Liver (tissue), 9 donors: ENCODE results near the gene PLCD1. TPM values are rescaled to one million over a fixed set of nuclear protein-coding genes. Genes with fewer than 3 reads are reported as not detected.

Experiments
- DNase-seq: peaks from one replicate; pipeline ENCODE4 v3.0.0-alpha.2; 2017; ENCODE audit warnings: low spot score
- H3K27ac ChIP-seq, 2 donors: one replicate each; pipeline ENCODE4 v1.7.0; 2013; ENCODE audit warnings: inconsistent platforms in 2 of 2, low read length in 2 of 2, control low read depth in 1 of 2, low read depth in 1 of 2, mild to moderate bottlenecking in 1 of 2
- H3K27me3 ChIP-seq, 4 donors: one replicate each; pipeline versions ENCODE4 v1.6.1 to v1.7.0; 2013; ENCODE audit warnings: low read length in 3 of 4, inconsistent platforms in 1 of 4, mild to moderate bottlenecking in 1 of 4, moderate library complexity in 1 of 4; ENCODE audit not compliant: control insufficient read depth in 4 of 4, insufficient read depth in 4 of 4
- H3K36me3 ChIP-seq, 4 donors: one replicate each; pipeline versions ENCODE4 v1.6.1 to v1.7.0; 2013; ENCODE audit warnings: low read length in 3 of 4, mild to moderate bottlenecking in 3 of 4, low read depth in 1 of 4, moderate library complexity in 1 of 4; ENCODE audit not compliant: control insufficient read depth in 4 of 4, insufficient read depth in 3 of 4
- H3K4me1 ChIP-seq, 4 donors: one replicate each; pipeline versions ENCODE4 v1.6.1 to v1.7.0; 2013; ENCODE audit warnings: low read length in 3 of 4, mild to moderate bottlenecking in 3 of 4, moderate library complexity in 1 of 4; ENCODE audit not compliant: control insufficient read depth in 4 of 4, insufficient read depth in 4 of 4
- H3K4me3 ChIP-seq, 3 donors: one replicate each; pipeline versions ENCODE4 v1.6.1 to v1.7.0; 2013; ENCODE audit warnings: low read length in 3 of 3, control low read depth in 1 of 3, low read depth in 1 of 3, mild to moderate bottlenecking in 1 of 3
- H3K9ac ChIP-seq, 2 donors: one replicate each; pipeline ENCODE4 v1.7.0; 2013; ENCODE audit warnings: low read length in 2 of 2, mild to moderate bottlenecking in 2 of 2, moderate library complexity in 2 of 2, control low read depth in 1 of 2, low read depth in 1 of 2
- H3K9me3 ChIP-seq, 4 donors: one replicate each; pipeline versions ENCODE4 v1.6.1 to v1.7.0; 2013; ENCODE audit warnings: low read length in 3 of 4; ENCODE audit not compliant: control insufficient read depth in 4 of 4
- EGR1 ChIP-seq, 2 donors: IDR thresholded peaks; 2 replicates each; pipeline ENCODE4 v1.6.1; 2016 to 2018; ENCODE audit warnings: antibody characterized with exemption in 2 of 2, low read depth in 2 of 2
- FOXA1 ChIP-seq: IDR thresholded peaks from 2 replicates; pipeline ENCODE4 v1.6.1; 2016; ENCODE audit warnings: antibody characterized with exemption
- FOXA2 ChIP-seq: IDR thresholded peaks from 2 replicates; pipeline ENCODE4 v1.6.1; 2016; ENCODE audit warnings: antibody characterized with exemption
- GABPA ChIP-seq, 2 donors: IDR thresholded peaks in 1 of 2; conservative IDR thresholded peaks in 1 of 2; 2 replicates each; pipeline ENCODE4 v1.6.1; 2016; ENCODE audit warnings: antibody characterized with exemption in 2 of 2, mild to moderate bottlenecking in 1 of 2, moderate library complexity in 1 of 2
- HNF4A ChIP-seq, 2 donors: conservative IDR thresholded peaks; 2 replicates each; pipeline ENCODE4 v1.6.1; 2016; ENCODE audit warnings: antibody characterized with exemption in 2 of 2, mild to moderate bottlenecking in 2 of 2
- JUND ChIP-seq, 2 donors: IDR thresholded peaks; 2 replicates each; pipeline ENCODE4 v1.6.1; 2016; ENCODE audit warnings: antibody characterized with exemption in 2 of 2
- NR2F2 ChIP-seq: IDR thresholded peaks from 2 replicates; pipeline ENCODE4 v1.6.1; 2016; ENCODE audit warnings: antibody characterized with exemption
- RAD21 ChIP-seq, 2 donors: IDR thresholded peaks; 2 replicates each; pipeline ENCODE4 v1.6.1; 2016; ENCODE audit warnings: antibody characterized with exemption in 2 of 2, mild to moderate bottlenecking in 2 of 2
- SP1 ChIP-seq: IDR thresholded peaks from 2 replicates; pipeline ENCODE4 v1.6.1; 2018; ENCODE audit warnings: antibody characterized with exemption, mild to moderate bottlenecking
- TAF1 ChIP-seq: conservative IDR thresholded peaks from 2 replicates; pipeline ENCODE4 v1.6.1; 2016; ENCODE audit warnings: antibody characterized with exemption, mild to moderate bottlenecking
- YY1 ChIP-seq: IDR thresholded peaks from 2 replicates; pipeline ENCODE4 v1.6.1; 2016; ENCODE audit warnings: antibody characterized with exemption, mild to moderate bottlenecking
- WGBS: extraction: QIAGEN DNeasy Blood & Tissue Kit; methylation state at CpG from one replicate; pipeline ENCODE4 v1.1.7; 2013; 5-methylcytosine and 5-hydroxymethylcytosine counted together
- polyA plus RNA-seq, 2 donors: library from polyadenylated mRNA; stranded (reverse) in 1 of 2; unstranded in 1 of 2; fragments of 200-250 nt in 1 of 2; fragments of >200 nt in 1 of 2; fragmentation: Nextera tagmentation in 1 of 2; extraction: Ambion mirVana in 1 of 2; gene quantifications; one replicate each; pipeline versions ENCODE4 v1.2.1 to v1.2.3, GENCODE V29; 2013 to 2015
- total RNA-seq, 2 donors: library from RNA; depleted of rRNA; stranded (reverse); fragments of >200 nt; gene quantifications; one replicate each; pipeline ENCODE4 v1.2.3, GENCODE V29; 2014
- TF ChIP-seq, protein P1 (sequence below): fragments of 150-350 bp; IDR thresholded peaks from 2 replicates; pipeline ENCODE4 v1.5.1; 2017; ENCODE audit warnings: improper control_type of control experiment, low read depth, low read length; ENCODE audit not compliant: missing input control
- TF ChIP-seq, protein P2 (sequence below): IDR thresholded peaks from 2 replicates; pipeline ENCODE4 v1.6.1; 2016; ENCODE audit warnings: antibody characterized with exemption
- TF ChIP-seq, protein P3 (sequence below): IDR thresholded peaks from 2 replicates; pipeline ENCODE4 v1.6.1; 2016; ENCODE audit warnings: antibody characterized with exemption
- TF ChIP-seq, protein P4 (sequence below): IDR thresholded peaks from 2 replicates; pipeline ENCODE4 v1.6.1; 2016; ENCODE audit warnings: antibody characterized with exemption, mild to moderate bottlenecking
- donor health status: healthy.
- donor health status: healthy.
- donor health status: healthy.
- donor health status: healthy.
- donor health status: healthy.

PLCD1 gene
- total and polyA plus RNA-seq, 4 donors: 6.7 to 10.5 (median 9.1) TPM

DNA sequence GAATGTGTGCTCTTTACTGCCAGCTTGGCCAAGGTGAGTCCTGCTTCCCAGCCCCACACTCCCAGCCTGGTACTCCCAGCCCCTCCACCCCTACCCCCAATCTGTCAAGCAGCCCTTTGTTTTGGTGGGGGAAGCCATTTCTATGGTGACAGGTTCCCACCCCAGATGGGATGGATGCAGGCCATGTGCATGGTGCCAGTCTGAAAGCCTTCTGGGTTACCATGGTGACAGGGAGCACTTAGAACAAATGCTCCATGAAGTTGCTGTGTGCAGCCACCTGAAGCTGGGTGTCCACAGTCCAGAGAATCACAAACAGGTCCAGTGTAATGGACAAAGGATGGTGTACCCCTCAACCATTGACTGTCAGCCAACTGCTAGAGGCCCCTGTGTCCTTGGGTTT is 58.0 kb downstream of the PLCD1 start:
- Histone ChIP-seq H3K27ac (no peak overlapping the region), H3K4me3 (no peak overlapping the region), H3K36me3 (peaks cover 0 to 12% (median 7%) of the 10 kb centered on the region in 4 donors), H3K9ac (no peak overlapping the region), H3K27me3 (no peaks in the 10 kb centered on the region), H3K4me1 (peaks cover 3 to 25% (median 12%) of the 10 kb centered on the region in 4 donors), H3K9me3 (no peaks in the 10 kb centered on the region)
- DNase-seq: peak; percentile 30
- TF ChIP-seq GABPA (IDR thresholded peaks at IDR 0.05 in 1 of 2, conservative IDR thresholded peaks at IDR 0.05 in 1 of 2): no peak
- TF ChIP-seq RAD21 (IDR thresholded peaks at IDR 0.05): no peak
- TF ChIP-seq EGR1 (IDR thresholded peaks at IDR 0.05; ENCODE audit: low read depth in 2 of 2): no peak
- no peak for TF ChIP-seq FOXA1
- no peak for TF ChIP-seq HNF4A (conservative IDR thresholded peaks at IDR 0.05)
- TF ChIP-seq FOXA2: no peak
- TF ChIP-seq NR2F2: no peak
- TF ChIP-seq, protein P1, sequence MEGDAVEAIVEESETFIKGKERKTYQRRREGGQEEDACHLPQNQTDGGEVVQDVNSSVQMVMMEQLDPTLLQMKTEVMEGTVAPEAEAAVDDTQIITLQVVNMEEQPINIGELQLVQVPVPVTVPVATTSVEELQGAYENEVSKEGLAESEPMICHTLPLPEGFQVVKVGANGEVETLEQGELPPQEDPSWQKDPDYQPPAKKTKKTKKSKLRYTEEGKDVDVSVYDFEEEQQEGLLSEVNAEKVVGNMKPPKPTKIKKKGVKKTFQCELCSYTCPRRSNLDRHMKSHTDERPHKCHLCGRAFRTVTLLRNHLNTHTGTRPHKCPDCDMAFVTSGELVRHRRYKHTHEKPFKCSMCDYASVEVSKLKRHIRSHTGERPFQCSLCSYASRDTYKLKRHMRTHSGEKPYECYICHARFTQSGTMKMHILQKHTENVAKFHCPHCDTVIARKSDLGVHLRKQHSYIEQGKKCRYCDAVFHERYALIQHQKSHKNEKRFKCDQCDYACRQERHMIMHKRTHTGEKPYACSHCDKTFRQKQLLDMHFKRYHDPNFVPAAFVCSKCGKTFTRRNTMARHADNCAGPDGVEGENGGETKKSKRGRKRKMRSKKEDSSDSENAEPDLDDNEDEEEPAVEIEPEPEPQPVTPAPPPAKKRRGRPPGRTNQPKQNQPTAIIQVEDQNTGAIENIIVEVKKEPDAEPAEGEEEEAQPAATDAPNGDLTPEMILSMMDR: no peak

DNA sequence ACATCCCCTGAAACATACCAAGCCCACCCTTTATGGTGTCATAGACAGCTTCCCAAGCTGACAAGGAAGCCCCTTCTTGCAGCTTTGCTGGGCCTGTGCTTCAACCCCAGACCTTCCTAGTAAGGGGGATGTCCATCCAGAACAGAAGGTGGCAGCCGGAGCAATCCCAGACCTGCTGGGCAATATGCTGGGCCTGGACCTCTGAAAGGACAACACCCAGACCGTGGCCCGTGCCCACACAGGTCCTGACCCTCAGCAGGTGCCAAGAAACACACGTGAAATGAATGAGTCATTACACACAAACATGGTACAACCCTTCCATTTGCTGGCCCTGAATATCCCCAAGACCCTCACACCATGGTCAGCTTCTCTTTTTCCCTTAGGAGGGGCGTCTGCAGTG is 58.6 kb downstream of the PLCD1 start:
- peak; percentile 16 for DNase-seq
- Histone ChIP-seq H3K36me3 (peaks cover 0 to 8% (median 5%) of the 10 kb centered on the region in 4 donors), H3K27ac (no peak overlapping the region), H3K9ac (no peak overlapping the region), H3K9me3 (no peaks in the 10 kb centered on the region), H3K27me3 (no peaks in the 10 kb centered on the region), H3K4me3 (no peak overlapping the region), H3K4me1 (peaks cover 5 to 32% (median 19%) of the 10 kb centered on the region in 4 donors)
- TF ChIP-seq, protein P2, sequence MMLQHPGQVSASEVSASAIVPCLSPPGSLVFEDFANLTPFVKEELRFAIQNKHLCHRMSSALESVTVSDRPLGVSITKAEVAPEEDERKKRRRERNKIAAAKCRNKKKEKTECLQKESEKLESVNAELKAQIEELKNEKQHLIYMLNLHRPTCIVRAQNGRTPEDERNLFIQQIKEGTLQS: no peak
- TF ChIP-seq, protein P3, sequence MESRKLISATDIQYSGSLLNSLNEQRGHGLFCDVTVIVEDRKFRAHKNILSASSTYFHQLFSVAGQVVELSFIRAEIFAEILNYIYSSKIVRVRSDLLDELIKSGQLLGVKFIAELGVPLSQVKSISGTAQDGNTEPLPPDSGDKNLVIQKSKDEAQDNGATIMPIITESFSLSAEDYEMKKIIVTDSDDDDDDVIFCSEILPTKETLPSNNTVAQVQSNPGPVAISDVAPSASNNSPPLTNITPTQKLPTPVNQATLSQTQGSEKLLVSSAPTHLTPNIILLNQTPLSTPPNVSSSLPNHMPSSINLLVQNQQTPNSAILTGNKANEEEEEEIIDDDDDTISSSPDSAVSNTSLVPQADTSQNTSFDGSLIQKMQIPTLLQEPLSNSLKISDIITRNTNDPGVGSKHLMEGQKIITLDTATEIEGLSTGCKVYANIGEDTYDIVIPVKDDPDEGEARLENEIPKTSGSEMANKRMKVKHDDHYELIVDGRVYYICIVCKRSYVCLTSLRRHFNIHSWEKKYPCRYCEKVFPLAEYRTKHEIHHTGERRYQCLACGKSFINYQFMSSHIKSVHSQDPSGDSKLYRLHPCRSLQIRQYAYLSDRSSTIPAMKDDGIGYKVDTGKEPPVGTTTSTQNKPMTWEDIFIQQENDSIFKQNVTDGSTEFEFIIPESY: no peak
- TF ChIP-seq HNF4A (conservative IDR thresholded peaks at IDR 0.05) (peak in 1 of 2 donors; percentile 11), SP1 (no peak), FOXA1 (no peak), RAD21 (IDR thresholded peaks at IDR 0.05) (no peak), EGR1 (IDR thresholded peaks at IDR 0.05; ENCODE audit: low read depth in 2 of 2) (no peak), JUND (IDR thresholded peaks at IDR 0.05) (peak in 1 of 2 donors; percentile 54), TAF1 (no peak), FOXA2 (no peak), YY1 (no peak)
- TF ChIP-seq, protein P4, sequence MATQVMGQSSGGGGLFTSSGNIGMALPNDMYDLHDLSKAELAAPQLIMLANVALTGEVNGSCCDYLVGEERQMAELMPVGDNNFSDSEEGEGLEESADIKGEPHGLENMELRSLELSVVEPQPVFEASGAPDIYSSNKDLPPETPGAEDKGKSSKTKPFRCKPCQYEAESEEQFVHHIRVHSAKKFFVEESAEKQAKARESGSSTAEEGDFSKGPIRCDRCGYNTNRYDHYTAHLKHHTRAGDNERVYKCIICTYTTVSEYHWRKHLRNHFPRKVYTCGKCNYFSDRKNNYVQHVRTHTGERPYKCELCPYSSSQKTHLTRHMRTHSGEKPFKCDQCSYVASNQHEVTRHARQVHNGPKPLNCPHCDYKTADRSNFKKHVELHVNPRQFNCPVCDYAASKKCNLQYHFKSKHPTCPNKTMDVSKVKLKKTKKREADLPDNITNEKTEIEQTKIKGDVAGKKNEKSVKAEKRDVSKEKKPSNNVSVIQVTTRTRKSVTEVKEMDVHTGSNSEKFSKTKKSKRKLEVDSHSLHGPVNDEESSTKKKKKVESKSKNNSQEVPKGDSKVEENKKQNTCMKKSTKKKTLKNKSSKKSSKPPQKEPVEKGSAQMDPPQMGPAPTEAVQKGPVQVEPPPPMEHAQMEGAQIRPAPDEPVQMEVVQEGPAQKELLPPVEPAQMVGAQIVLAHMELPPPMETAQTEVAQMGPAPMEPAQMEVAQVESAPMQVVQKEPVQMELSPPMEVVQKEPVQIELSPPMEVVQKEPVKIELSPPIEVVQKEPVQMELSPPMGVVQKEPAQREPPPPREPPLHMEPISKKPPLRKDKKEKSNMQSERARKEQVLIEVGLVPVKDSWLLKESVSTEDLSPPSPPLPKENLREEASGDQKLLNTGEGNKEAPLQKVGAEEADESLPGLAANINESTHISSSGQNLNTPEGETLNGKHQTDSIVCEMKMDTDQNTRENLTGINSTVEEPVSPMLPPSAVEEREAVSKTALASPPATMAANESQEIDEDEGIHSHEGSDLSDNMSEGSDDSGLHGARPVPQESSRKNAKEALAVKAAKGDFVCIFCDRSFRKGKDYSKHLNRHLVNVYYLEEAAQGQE: no peak
- WGBS: 62% methylated on average over 5 of the region's 5 CpGs
